Keratinocyte (primary cell): ENCODE results near the gene TNFRSF19. TPM values are rescaled to one million over a fixed set of nuclear protein-coding genes. Genes with fewer than 3 reads are reported as not detected.

Source experiments
- DNase-seq: peaks from one replicate; pipeline ENCODE4 v3.0.0-alpha.2; 2011; ENCODE audit warnings: low read depth, missing footprints, low spot score
- FAIRE-seq: peaks from 2 replicates; lab custom pipeline; 2011; peaks lifted over from hg19 to GRCh38; lab: Jason Lieb, UNC
- H2AFZ ChIP-seq: 2 replicates; pipeline ENCODE4 v1.6.0; 2012; ENCODE audit warnings: low read length, control low read depth, inconsistent platforms; ENCODE audit not compliant: control insufficient read depth
- H3K27ac ChIP-seq: 2 replicates; pipeline ENCODE4 v1.5.1; 2011; ENCODE audit warnings: low read length; ENCODE audit not compliant: control insufficient read depth, insufficient read depth
- H3K27me3 ChIP-seq: 3 replicates; pipeline ENCODE4 v1.6.0; 2011; ENCODE audit warnings: low read length; ENCODE audit not compliant: control insufficient read depth, insufficient read depth; ENCODE audit errors: extremely low read depth
- H3K36me3 ChIP-seq, 2 experiments: 2 replicates in 1 of 2; 3 replicates in 1 of 2; pipeline ENCODE4 v1.5.1; 2011; ENCODE audit warnings: low read length in 2 of 2, mild to moderate bottlenecking in 1 of 2; ENCODE audit not compliant: control insufficient read depth in 2 of 2, insufficient read depth in 2 of 2; ENCODE audit errors: extremely low read depth in 1 of 2
- H3K4me1 ChIP-seq: 3 replicates; pipeline ENCODE4 v1.5.1; 2011; ENCODE audit warnings: low read length; ENCODE audit not compliant: control insufficient read depth, insufficient read depth; ENCODE audit errors: extremely low read depth
- H3K4me2 ChIP-seq: 3 replicates; pipeline ENCODE4 v1.6.0; 2011; ENCODE audit warnings: low read depth, low read length; ENCODE audit not compliant: control insufficient read depth, insufficient read depth; ENCODE audit errors: extremely low read depth
- H3K4me3 ChIP-seq, 3 experiments: fragments of 200-600 bp in 1 of 3; sonication (generic) in 1 of 3; 2 replicates in 2 of 3; 3 replicates in 1 of 3; pipeline ENCODE4 v1.5.1; 2011 to 2016; ENCODE audit warnings: low read length in 3 of 3, mild to moderate bottlenecking in 3 of 3, control low read depth in 2 of 3, inconsistent platforms in 1 of 3, low read depth in 1 of 3, mixed read lengths in 1 of 3, mixed run types in 1 of 3, moderate library complexity in 1 of 3; ENCODE audit not compliant: control insufficient read depth in 2 of 3, insufficient read depth in 2 of 3; ENCODE audit errors: extremely low read depth in 1 of 3
- H3K79me2 ChIP-seq: 2 replicates; pipeline ENCODE4 v1.6.0; 2012; ENCODE audit warnings: low read length; ENCODE audit not compliant: control insufficient read depth, insufficient read depth
- H3K9ac ChIP-seq: 3 replicates; pipeline ENCODE4 v1.6.0; 2011; ENCODE audit warnings: low read length; ENCODE audit not compliant: control insufficient read depth, insufficient read depth; ENCODE audit errors: extremely low read depth
- H3K9me1 ChIP-seq: 3 replicates; pipeline ENCODE4 v1.6.0; 2011; ENCODE audit warnings: low read length; ENCODE audit not compliant: control insufficient read depth, insufficient read depth; ENCODE audit errors: extremely low read depth
- H3K9me3 ChIP-seq: 2 replicates; pipeline ENCODE4 v1.5.1; 2012; ENCODE audit warnings: low read depth, low read length; ENCODE audit not compliant: control insufficient read depth
- H4K20me1 ChIP-seq: 3 replicates; pipeline ENCODE4 v1.6.0; 2011; ENCODE audit warnings: low read length; ENCODE audit not compliant: control insufficient read depth, insufficient read depth; ENCODE audit errors: extremely low read depth
- EZH2 ChIP-seq: IDR thresholded peaks from one replicate; pipeline ENCODE4 v1.6.1; 2012; ENCODE audit warnings: inconsistent platforms, mild to moderate bottlenecking, low read length, moderate library complexity
- dilution Hi-C: fragments of 300-500 bp; cut with MboI; formaldehyde crosslinking; loops from one replicate; pipeline ENCODE4 v1.7.0; 2020; ENCODE audit warnings: low sequenced_read_pairs; ENCODE audit not compliant: extremely low pct_ligation_motif_present
- polyA plus RNA-seq, 5 experiments: library from polyadenylated mRNA; depleted of rRNA in 3 of 5; stranded (reverse) in 3 of 5; stranded (forward) in 1 of 5; unstranded in 1 of 5; fragments of >200 nt; gene quantifications; 1 replicate in 1 of 5; 2 replicates in 3 of 5; 3 replicates in 1 of 5; pipeline versions ENCODE4 v1.2.1 to v1.2.3, GENCODE V29; 2011 to 2012; ENCODE audit warnings: missing spikeins in 2 of 5, low read depth in 1 of 5, low replicate concordance in 1 of 5
- TF ChIP-seq, protein P1 (sequence below), 3 experiments: IDR thresholded peaks in 1 of 3; conservative IDR thresholded peaks in 1 of 3; optimal IDR thresholded peaks in 1 of 3; 2 replicates in 2 of 3; 3 replicates in 1 of 3; pipeline versions ENCODE3 to v1.5.1; 2011; ENCODE audit warnings: low read length in 3 of 3, mild to moderate bottlenecking in 3 of 3, moderate library complexity in 2 of 3, control low read depth in 1 of 3, inconsistent platforms in 1 of 3; ENCODE audit not compliant: insufficient read depth in 2 of 3; ENCODE audit errors: extremely low read depth in 1 of 3

The TNFRSF19 gene
- polyA plus RNA-seq, 1 donor (not counting 4 experiments of a cell fraction or from before 2014, with no cell fraction given), result 1.8 TPM

DNA sequence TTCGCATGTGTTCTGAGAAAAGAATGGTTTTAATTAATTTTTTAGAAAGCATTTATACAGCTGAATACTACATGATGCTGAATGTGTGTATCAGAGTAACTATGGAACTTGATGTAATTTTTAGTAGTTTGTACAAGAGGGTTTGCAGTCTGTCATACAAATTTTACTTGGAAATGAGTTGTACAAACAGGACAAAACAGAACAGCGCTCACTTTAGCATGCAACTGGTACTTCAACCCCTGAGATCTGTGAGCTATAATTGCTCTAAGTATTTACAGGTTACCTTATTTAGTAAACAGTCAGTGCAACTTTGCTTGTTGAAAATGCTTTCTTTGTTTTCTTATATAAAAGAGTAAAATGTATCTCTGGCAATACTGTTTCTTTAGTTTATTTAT, 706 bp downstream of the TNFRSF19 start:
- Histone ChIP-seq H3K4me1 (peaks cover 11% of the 10 kb centered on the region), H3K79me2 (no peaks in the 10 kb centered on the region), H3K27ac (no peak overlapping the region), H3K4me2 (peak overlapping the region; percentile 66), H3K9me3 (no peaks in the 10 kb centered on the region), H4K20me1 (no peaks in the 10 kb centered on the region), H3K9me1 (no peaks in the 10 kb centered on the region), H3K4me3 (no peak overlapping the region), H3K27me3 (no peaks in the 10 kb centered on the region), H3K9ac (no peak overlapping the region), H2AFZ (no peak overlapping the region), H3K36me3 (no peaks in the 10 kb centered on the region)
- dilution Hi-C loops, result no loop called here
- TF ChIP-seq, protein P1, sequence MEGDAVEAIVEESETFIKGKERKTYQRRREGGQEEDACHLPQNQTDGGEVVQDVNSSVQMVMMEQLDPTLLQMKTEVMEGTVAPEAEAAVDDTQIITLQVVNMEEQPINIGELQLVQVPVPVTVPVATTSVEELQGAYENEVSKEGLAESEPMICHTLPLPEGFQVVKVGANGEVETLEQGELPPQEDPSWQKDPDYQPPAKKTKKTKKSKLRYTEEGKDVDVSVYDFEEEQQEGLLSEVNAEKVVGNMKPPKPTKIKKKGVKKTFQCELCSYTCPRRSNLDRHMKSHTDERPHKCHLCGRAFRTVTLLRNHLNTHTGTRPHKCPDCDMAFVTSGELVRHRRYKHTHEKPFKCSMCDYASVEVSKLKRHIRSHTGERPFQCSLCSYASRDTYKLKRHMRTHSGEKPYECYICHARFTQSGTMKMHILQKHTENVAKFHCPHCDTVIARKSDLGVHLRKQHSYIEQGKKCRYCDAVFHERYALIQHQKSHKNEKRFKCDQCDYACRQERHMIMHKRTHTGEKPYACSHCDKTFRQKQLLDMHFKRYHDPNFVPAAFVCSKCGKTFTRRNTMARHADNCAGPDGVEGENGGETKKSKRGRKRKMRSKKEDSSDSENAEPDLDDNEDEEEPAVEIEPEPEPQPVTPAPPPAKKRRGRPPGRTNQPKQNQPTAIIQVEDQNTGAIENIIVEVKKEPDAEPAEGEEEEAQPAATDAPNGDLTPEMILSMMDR (optimal IDR thresholded peaks at IDR 0.05 in 1 of 3, IDR thresholded peaks at IDR 0.05 in 1 of 3, conservative IDR thresholded peaks at IDR 0.05 in 1 of 3; ENCODE audit: extremely low read depth in 1 of 3, insufficient read depth in 2 of 3, low read length in 3 of 3), result peak in 1 of 3 experiments; percentile 7
- TF ChIP-seq EZH2, result no peak
- no peak for DNase-seq
- no peak for FAIRE-seq

DNA sequence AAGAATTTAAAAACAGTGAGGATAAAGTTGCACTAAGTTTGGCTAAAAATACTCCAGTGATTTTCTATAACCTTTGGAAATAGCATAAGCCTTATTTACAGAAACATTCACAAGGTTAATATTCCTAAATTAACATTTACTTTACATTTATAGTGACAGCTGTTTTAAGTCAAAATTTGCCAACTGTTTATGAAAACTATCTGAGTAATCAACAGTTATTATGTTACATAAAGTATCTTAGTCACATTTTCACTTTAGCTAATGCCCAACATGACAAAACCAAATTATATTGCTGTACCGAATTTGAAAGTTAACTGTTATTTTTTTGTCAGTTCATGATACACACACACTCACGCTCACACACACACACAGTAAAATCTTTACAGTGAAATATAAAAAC, 1.2 kb downstream of the TNFRSF19 start:
- FAIRE-seq, result no peak
- H3K9ac ChIP-seq, result no peak overlapping the region

More for the DNA sequence above, 1.2 kb downstream of the TNFRSF19 start:
- no peaks in the 10 kb centered on the region for H4K20me1 ChIP-seq
- no peak overlapping the region for H3K4me3 ChIP-seq
- H3K9me3 ChIP-seq, result no peaks in the 10 kb centered on the region
- TF ChIP-seq, protein P1 (optimal IDR thresholded peaks at IDR 0.05 in 1 of 3, IDR thresholded peaks at IDR 0.05 in 1 of 3, conservative IDR thresholded peaks at IDR 0.05 in 1 of 3; ENCODE audit: extremely low read depth in 1 of 3, insufficient read depth in 2 of 3, low read length in 3 of 3), result no peak
- TF ChIP-seq EZH2, result no peak
- DNase-seq, result no peak
- no peak overlapping the region for H3K4me2 ChIP-seq
- H2AFZ ChIP-seq, result peak overlapping the region; percentile 7
- H3K79me2 ChIP-seq, result no peaks in the 10 kb centered on the region
- H3K27me3 ChIP-seq, result no peaks in the 10 kb centered on the region
- H3K27ac ChIP-seq, result no peak overlapping the region
- dilution Hi-C loops, result no loop called here
- H3K4me1 ChIP-seq, result peaks cover 11% of the 10 kb centered on the region
- no peaks in the 10 kb centered on the region for H3K9me1 ChIP-seq
- H3K36me3 ChIP-seq, result no peaks in the 10 kb centered on the region
